ENCODE measurements around the gene PRTN3. TPM values are rescaled to one million over a fixed set of nuclear protein-coding genes. Genes with fewer than 3 reads are reported as not detected.
"Not testable (repeated sequence)": the region's sequence is repeated elsewhere in the genome, so short reads cannot be mapped to it uniquely, and the experiment has no call there.

The PRTN3 gene
- total RNA-seq, 1 donor from 2014 or later, result not detected

DNA sequence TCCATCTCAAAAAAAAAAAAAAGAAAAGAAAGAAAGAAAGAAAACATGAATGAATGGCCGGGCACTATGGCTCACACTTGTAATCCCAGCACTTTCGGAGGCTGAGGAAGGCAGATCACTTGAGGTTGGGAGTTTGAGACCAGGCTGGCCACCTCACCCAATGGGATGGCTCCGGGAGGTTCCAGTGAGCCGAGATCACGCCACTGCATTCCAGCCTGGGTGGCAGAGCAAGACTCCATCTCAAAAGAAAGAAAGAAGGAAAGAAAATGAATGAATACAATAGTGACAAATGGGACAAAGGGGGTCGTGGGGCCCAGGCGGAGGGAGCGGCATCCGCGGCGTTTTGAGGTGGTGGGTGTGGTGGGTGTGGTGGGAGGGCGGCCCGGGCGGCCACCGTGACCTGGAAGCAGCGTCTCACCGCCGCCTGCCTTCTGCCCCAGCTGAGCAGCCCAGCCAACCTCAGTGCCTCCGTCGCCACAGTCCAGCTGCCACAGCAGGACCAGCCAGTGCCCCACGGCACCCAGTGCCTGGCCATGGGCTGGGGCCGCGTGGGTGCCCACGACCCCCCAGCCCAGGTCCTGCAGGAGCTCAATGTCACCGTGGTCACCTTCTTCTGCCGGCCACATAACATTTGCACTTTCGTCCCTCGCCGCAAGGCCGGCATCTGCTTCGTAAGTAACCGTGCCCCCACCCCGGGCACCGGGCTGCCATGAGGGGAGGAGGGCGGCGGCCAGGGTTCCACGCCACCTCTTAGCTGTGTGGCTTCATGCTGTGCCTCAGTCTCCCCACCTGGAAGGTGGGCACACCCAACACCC, 5.1 kb downstream of the PRTN3 start:
- H3K9me3 Mint-ChIP-seq, result no peaks in the 10 kb centered on the region
- no peak for DNase-seq
- CTCF ChIA-PET, result no interaction called here
- no peaks in the 10 kb centered on the region for H3K36me3 Mint-ChIP-seq (ENCODE audit: low read depth)
- no peak overlapping the region for H3K27ac Mint-ChIP-seq
- peaks cover 11% of the 10 kb centered on the region for H3K4me1 Mint-ChIP-seq
- H3K4me3 Mint-ChIP-seq, result no peak overlapping the region
- TF ChIP-seq, protein P1, sequence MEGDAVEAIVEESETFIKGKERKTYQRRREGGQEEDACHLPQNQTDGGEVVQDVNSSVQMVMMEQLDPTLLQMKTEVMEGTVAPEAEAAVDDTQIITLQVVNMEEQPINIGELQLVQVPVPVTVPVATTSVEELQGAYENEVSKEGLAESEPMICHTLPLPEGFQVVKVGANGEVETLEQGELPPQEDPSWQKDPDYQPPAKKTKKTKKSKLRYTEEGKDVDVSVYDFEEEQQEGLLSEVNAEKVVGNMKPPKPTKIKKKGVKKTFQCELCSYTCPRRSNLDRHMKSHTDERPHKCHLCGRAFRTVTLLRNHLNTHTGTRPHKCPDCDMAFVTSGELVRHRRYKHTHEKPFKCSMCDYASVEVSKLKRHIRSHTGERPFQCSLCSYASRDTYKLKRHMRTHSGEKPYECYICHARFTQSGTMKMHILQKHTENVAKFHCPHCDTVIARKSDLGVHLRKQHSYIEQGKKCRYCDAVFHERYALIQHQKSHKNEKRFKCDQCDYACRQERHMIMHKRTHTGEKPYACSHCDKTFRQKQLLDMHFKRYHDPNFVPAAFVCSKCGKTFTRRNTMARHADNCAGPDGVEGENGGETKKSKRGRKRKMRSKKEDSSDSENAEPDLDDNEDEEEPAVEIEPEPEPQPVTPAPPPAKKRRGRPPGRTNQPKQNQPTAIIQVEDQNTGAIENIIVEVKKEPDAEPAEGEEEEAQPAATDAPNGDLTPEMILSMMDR (IDR thresholded peaks at IDR 0.05), result no peak
- ATAC-seq (ENCODE audit: low read depth), result no peak
- peaks cover 51% of the 10 kb centered on the region for H3K27me3 Mint-ChIP-seq
- POLR2A ChIA-PET, result interaction anchor here (0.7 kb wide), 1 partner anchor 49 kb away, joined by 4 read pairs; no protein-coding TSS in a partner anchor
- intact Hi-C loops (cut with micrococcal nuclease), result no loop called here

- no peak for DNase-seq
- H3K4me3 Mint-ChIP-seq, result no peak overlapping the region
- H3K27ac Mint-ChIP-seq, result no peak overlapping the region
- no peaks in the 10 kb centered on the region for H3K9me3 Mint-ChIP-seq
- no peaks in the 10 kb centered on the region for H3K36me3 Mint-ChIP-seq (ENCODE audit: low read depth)
- TF ChIP-seq, protein P1 (IDR thresholded peaks at IDR 0.05), result no peak
- H3K4me1 Mint-ChIP-seq, result peaks cover 11% of the 10 kb centered on the region
- intact Hi-C loops (cut with micrococcal nuclease), result no loop called here
- no peak for ATAC-seq (ENCODE audit: low read depth)
- H3K27me3 Mint-ChIP-seq, result peaks cover 43% of the 10 kb centered on the region
- ChIA-PET POLR2A (no interaction called here), CTCF (no interaction called here)
Observed at GRCh38 chr19:848386-848921, 7.7 kb downstream of the PRTN3 start.

GRCh38 chr19:849195-849594, 8.4 kb downstream of the PRTN3 start:
- H3K9me3 Mint-ChIP-seq; DNase-seq; CTCF ChIA-PET; POLR2A ChIA-PET; intact Hi-C loops (cut with micrococcal nuclease); H3K4me3 Mint-ChIP-seq; H3K36me3 Mint-ChIP-seq (ENCODE audit: low read depth); ATAC-seq (ENCODE audit: low read depth); H3K27ac Mint-ChIP-seq: not testable (repeated sequence)
- peaks cover 11% of the 10 kb centered on the region for H3K4me1 Mint-ChIP-seq
- H3K27me3 Mint-ChIP-seq, result peaks cover 43% of the 10 kb centered on the region

DNA sequence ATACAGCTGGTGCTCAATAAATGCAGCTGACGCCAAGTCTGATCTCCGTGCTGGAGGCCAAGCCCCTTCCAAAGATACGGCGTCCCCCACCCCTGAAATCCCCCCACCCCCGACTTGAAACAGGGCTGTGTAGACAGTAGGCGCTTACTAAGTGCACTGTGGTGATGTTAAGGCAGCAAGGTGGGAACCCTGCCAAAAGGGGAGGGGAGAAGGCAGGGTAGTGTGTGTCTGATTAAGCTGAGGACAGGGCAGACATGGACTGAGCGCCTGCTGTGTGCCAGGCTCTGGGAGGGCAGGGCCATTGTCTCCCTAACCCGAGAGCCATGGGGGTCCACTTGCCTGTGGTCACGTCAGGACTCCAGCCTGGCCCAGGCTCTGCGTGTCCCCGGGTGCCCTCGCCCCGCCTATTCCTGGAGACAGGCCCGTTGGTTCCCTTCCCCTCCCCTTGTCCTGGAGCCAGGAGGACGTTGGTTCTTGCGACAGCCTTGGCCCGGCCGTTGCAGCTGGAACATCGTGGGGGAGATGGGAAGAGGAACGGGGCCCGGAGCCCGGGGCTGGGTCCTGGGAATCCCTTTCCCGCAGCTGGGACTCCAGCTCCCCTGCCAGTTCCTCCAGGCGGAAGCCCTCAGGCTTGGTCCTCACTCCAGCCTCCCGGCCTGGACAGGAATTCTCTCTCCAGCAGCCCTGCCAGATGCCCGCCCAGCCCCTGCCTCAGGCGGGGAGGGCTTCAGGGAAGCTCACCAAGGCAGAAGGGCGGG, 9.6 kb downstream of the PRTN3 start:
- ATAC-seq (ENCODE audit: low read depth), result no peak
- H3K27me3 Mint-ChIP-seq, result peaks cover 35% of the 10 kb centered on the region
- H3K36me3 Mint-ChIP-seq (ENCODE audit: low read depth), result no peaks in the 10 kb centered on the region
- ChIA-PET CTCF (no interaction called here), POLR2A (no interaction called here)
- no peak overlapping the region for H3K27ac Mint-ChIP-seq
- peaks cover 5% of the 10 kb centered on the region for H3K4me1 Mint-ChIP-seq
- no peak overlapping the region for H3K4me3 Mint-ChIP-seq
- TF ChIP-seq, protein P1 (IDR thresholded peaks at IDR 0.05), result no peak
- no peaks in the 10 kb centered on the region for H3K9me3 Mint-ChIP-seq
- no peak for DNase-seq
- intact Hi-C loops (cut with micrococcal nuclease), result no loop called here

GRCh38 chr19:850979-851335, 10.2 kb downstream of the PRTN3 start:
- no peak for DNase-seq
- intact Hi-C loops (cut with micrococcal nuclease), result no loop called here
- no peaks in the 10 kb centered on the region for H3K4me1 Mint-ChIP-seq
- no peak overlapping the region for H3K4me3 Mint-ChIP-seq
- TF ChIP-seq, protein P1 (IDR thresholded peaks at IDR 0.05), result no peak
- no peak for ATAC-seq (ENCODE audit: low read depth)
- no peaks in the 10 kb centered on the region for H3K9me3 Mint-ChIP-seq
- ChIA-PET CTCF (no interaction called here), POLR2A (no interaction called here)
- H3K27me3 Mint-ChIP-seq, result peaks cover 31% of the 10 kb centered on the region
- no peaks in the 10 kb centered on the region for H3K36me3 Mint-ChIP-seq (ENCODE audit: low read depth)
- H3K27ac Mint-ChIP-seq, result no peak overlapping the region
